ENCODE measurements around the gene FREM1. TPM values are rescaled to one million over a fixed set of nuclear protein-coding genes. Genes with fewer than 3 reads are reported as not detected.

FREM1 gene
- total and polyA plus RNA-seq, 2 of the 4 experiments (the other 2 are of a cell fraction): under 0.01 TPM; not detected in 1

DNA sequence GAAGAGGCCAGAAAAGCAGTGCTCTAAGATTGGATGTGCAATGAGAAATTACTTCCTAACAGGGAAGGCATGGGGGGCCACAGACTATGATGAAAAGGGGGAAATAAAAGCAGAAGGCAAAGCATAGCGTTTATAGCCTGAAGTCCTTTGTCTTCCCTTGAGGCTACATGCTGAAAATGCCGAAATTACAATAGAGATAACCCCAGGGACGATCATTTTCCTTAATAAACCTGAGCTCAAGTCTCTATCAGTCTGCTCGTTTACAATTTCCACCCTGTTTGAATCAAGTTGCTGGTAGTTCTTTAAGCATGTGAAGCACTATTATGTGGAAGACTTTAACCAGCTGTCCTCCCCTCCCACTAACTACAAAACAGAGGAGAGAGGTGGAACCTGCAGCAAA, 60.4 kb downstream of the FREM1 start:
- H4K5ac ChIP-seq (ENCODE audit: low read depth, low read length): no peak overlapping the region
- no peak overlapping the region for H2AK9ac ChIP-seq (replicated peaks; ENCODE audit: low read depth, low read length, poor library complexity)
- BruUV-seq (replicated peaks): no TSS peak
- in situ Hi-C loops (cut with MboI; ENCODE audit: low sequenced_read_pairs) (loop anchor here (25.0 kb wide), 1 partner anchor 287 kb away; no protein-coding TSS in a partner anchor), dilution Hi-C loops (cut with HindIII; ENCODE audit: low sequenced_read_pairs, unreplicated experiment) (no loop called here), intact Hi-C loops (cut with micrococcal nuclease) (loop anchor here (10.0 kb wide), 1 partner anchor 1095 kb away; no protein-coding TSS in a partner anchor)
- TF ChIP-seq BHLHE40 (IDR thresholded peaks at IDR 0.05; ENCODE audit: low read depth, low read length) (no peak), CEBPB (IDR thresholded peaks at IDR 0.05; ENCODE audit: low read depth, low read length) (no peak), RAD21 (IDR thresholded peaks at IDR 0.05; ENCODE audit: low read length) (no peak), SMC3 (IDR thresholded peaks at IDR 0.05; ENCODE audit: low read depth, low read length) (no peak), MXI1 (IDR thresholded peaks at IDR 0.05; ENCODE audit: borderline replicate concordance, low read depth, low read length) (no peak), CHD1 (IDR thresholded peaks at IDR 0.05; ENCODE audit: low read depth, low read length) (no peak), MAFK (IDR thresholded peaks at IDR 0.05; ENCODE audit: low read depth, low read length) (no peak), NFE2L2 (IDR thresholded peaks at IDR 0.05; ENCODE audit: low read depth, low read length) (no peak), FOS (IDR thresholded peaks at IDR 0.05; ENCODE audit: low read depth, low read length) (no peak), MAZ (IDR thresholded peaks at IDR 0.05; ENCODE audit: borderline replicate concordance, low read depth, low read length) (no peak), RFX5 (IDR thresholded peaks at IDR 0.05; ENCODE audit: low read depth, low read length) (no peak), RCOR1 (IDR thresholded peaks at IDR 0.05; ENCODE audit: insufficient replicate concordance, low read length) (no peak), POLR2A (IDR thresholded peaks at IDR 0.05; ENCODE audit: low read depth, low read length) (no peak)
- TF ChIP-seq, protein P1, sequence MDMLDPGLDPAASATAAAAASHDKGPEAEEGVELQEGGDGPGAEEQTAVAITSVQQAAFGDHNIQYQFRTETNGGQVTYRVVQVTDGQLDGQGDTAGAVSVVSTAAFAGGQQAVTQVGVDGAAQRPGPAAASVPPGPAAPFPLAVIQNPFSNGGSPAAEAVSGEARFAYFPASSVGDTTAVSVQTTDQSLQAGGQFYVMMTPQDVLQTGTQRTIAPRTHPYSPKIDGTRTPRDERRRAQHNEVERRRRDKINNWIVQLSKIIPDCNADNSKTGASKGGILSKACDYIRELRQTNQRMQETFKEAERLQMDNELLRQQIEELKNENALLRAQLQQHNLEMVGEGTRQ (IDR thresholded peaks at IDR 0.05; ENCODE audit: low read depth, low read length): no peak
- TF ChIP-seq, protein P2, sequence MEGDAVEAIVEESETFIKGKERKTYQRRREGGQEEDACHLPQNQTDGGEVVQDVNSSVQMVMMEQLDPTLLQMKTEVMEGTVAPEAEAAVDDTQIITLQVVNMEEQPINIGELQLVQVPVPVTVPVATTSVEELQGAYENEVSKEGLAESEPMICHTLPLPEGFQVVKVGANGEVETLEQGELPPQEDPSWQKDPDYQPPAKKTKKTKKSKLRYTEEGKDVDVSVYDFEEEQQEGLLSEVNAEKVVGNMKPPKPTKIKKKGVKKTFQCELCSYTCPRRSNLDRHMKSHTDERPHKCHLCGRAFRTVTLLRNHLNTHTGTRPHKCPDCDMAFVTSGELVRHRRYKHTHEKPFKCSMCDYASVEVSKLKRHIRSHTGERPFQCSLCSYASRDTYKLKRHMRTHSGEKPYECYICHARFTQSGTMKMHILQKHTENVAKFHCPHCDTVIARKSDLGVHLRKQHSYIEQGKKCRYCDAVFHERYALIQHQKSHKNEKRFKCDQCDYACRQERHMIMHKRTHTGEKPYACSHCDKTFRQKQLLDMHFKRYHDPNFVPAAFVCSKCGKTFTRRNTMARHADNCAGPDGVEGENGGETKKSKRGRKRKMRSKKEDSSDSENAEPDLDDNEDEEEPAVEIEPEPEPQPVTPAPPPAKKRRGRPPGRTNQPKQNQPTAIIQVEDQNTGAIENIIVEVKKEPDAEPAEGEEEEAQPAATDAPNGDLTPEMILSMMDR (conservative IDR thresholded peaks at IDR 0.05; ENCODE audit: low read depth, low read length): no peak
- TF ChIP-seq, protein P3, sequence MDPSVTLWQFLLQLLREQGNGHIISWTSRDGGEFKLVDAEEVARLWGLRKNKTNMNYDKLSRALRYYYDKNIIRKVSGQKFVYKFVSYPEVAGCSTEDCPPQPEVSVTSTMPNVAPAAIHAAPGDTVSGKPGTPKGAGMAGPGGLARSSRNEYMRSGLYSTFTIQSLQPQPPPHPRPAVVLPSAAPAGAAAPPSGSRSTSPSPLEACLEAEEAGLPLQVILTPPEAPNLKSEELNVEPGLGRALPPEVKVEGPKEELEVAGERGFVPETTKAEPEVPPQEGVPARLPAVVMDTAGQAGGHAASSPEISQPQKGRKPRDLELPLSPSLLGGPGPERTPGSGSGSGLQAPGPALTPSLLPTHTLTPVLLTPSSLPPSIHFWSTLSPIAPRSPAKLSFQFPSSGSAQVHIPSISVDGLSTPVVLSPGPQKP (IDR thresholded peaks at IDR 0.05; ENCODE audit: borderline replicate concordance, low read depth, low read length): no peak
- no peak overlapping the region for H3K18ac ChIP-seq (ENCODE audit: low read depth, low read length)
- no peak overlapping the region for H2BK120ac ChIP-seq (ENCODE audit: low read depth, low read length)
- H3K36me3 ChIP-seq (ENCODE audit: control insufficient read depth, insufficient read depth, low read length): no peaks in the 10 kb centered on the region
- no peak overlapping the region for H2AK5ac ChIP-seq (ENCODE audit: low read depth, low read length)
- H3K4me1 ChIP-seq (ENCODE audit: control insufficient read depth, insufficient read depth, low read length): no peaks in the 10 kb centered on the region
- no peaks in the 10 kb centered on the region for H3K79me1 ChIP-seq (ENCODE audit: low read depth in 1 of 2, low read length in 2 of 2)
- H3K4ac ChIP-seq (ENCODE audit: low read depth, low read length): no peak overlapping the region
- H4K91ac ChIP-seq (ENCODE audit: insufficient read depth, low read depth, low read length): no peak overlapping the region
- H2BK15ac ChIP-seq (ENCODE audit: low read depth, low read length): no peak overlapping the region
- no peak overlapping the region for H3K56ac ChIP-seq (ENCODE audit: extremely low read depth, insufficient read depth, low read length)
- H3K23ac ChIP-seq (ENCODE audit: low read depth, low read length): no peak overlapping the region
- no peak overlapping the region for H2BK5ac ChIP-seq (ENCODE audit: low read depth, low read length, poor library complexity, severe bottlenecking)
- H3K9ac ChIP-seq (ENCODE audit: low read depth, low read length): no peak overlapping the region
- H3K27ac ChIP-seq (ENCODE audit: insufficient read depth, low read length): no peak overlapping the region
- ChIA-PET POLR2A (ENCODE audit: unreplicated experiment) (no interaction called here), CTCF (no interaction called here)
- ATAC-seq (ENCODE audit: low read depth): no peak
- no peaks in the 10 kb centered on the region for H4K20me1 ChIP-seq (ENCODE audit: insufficient read depth, low read length)
- no peak overlapping the region for H3K4me2 ChIP-seq (ENCODE audit: low read depth, low read length)
- H3K27me3 ChIP-seq (ENCODE audit: control insufficient read depth, insufficient read depth, low read length): no peaks in the 10 kb centered on the region; the same call in 1 of the 2 replicates
- H2AFZ ChIP-seq (replicated peaks; ENCODE audit: low read length, poor library complexity): no peak overlapping the region
- H3K9me1 ChIP-seq (ENCODE audit: insufficient read depth, low read length): no peaks in the 10 kb centered on the region
- H3K14ac ChIP-seq (replicated peaks; ENCODE audit: low read depth, low read length): no peak overlapping the region
- H3K9me3 ChIP-seq (ENCODE audit: control insufficient read depth, insufficient read depth, low read length): no peaks in the 10 kb centered on the region
- no peak for DNase-seq
- H4K8ac ChIP-seq (ENCODE audit: low read depth in 2 of 2, low read length in 2 of 2): no peak overlapping the region
- WGBS, 2 experiments (ENCODE audit: extremely low coverage in 2 of 2, insufficient read length in 1 of 2): 0% methylated on average over 1 of the region's 4 CpGs; no CpG with 5 or more reads in 1 of the 2 experiments
- H3K4me3 ChIP-seq (ENCODE audit: insufficient read depth, low read depth, low read length): no peak overlapping the region
- no peak overlapping the region for H2BK20ac ChIP-seq (ENCODE audit: low read depth, low read length)

Measured in IMR-90 (cell line).